WERI-Rb-1 (cell line): Measurements from ENCODE around the gene RNF214.

Experiments used
- DNase-seq: peaks from one replicate; pipeline ENCODE4 v3.0.0-alpha.2; 2020
- H3K27ac ChIP-seq: fragments of 250-450 bp; sonication (Bioruptor Pico); 2 replicates; pipeline ENCODE4 v1.5.1; 2020; ENCODE audit warnings: mild to moderate bottlenecking, moderate library complexity
- H3K27me3 ChIP-seq: fragments of 250-450 bp; sonication (Bioruptor Pico); 2 replicates; pipeline ENCODE4 v1.5.1; 2021; ENCODE audit warnings: mild to moderate bottlenecking, low read depth, moderate library complexity; ENCODE audit not compliant: insufficient read depth, severe bottlenecking
- H3K36me3 ChIP-seq: fragments of 250-450 bp; sonication (Bioruptor Pico); 2 replicates; pipeline ENCODE4 v1.5.1; 2020; ENCODE audit warnings: mild to moderate bottlenecking, moderate library complexity
- H3K4me3 ChIP-seq: 2 replicates; pipeline ENCODE4 v1.5.1; 2011; ENCODE audit warnings: low read depth, mild to moderate bottlenecking, control low read depth, low read length
- H3K9me3 ChIP-seq: fragments of 250-450 bp; sonication (Bioruptor Pico); 2 replicates; pipeline ENCODE4 v1.5.1; 2021; ENCODE audit warnings: mild to moderate bottlenecking, moderate library complexity; ENCODE audit not compliant: severe bottlenecking
- CTCF ChIP-seq: IDR thresholded peaks from 2 replicates; pipeline ENCODE4 v1.5.1; 2011; ENCODE audit warnings: low read depth, mild to moderate bottlenecking, control low read depth, inconsistent platforms, low read length

RNF214 gene

GRCh38 chr11:117191680-117192400 is 40.6 kb upstream of the RNF214 start:
- DNase-seq: no peak
- Histone ChIP-seq H3K9me3 (no peaks in the 10 kb centered on the region), H3K4me3 (no peak overlapping the region), H3K27me3 (no peaks in the 10 kb centered on the region), H3K27ac (no peak overlapping the region), H3K36me3 (peaks cover 36% of the 10 kb centered on the region)
- TF ChIP-seq CTCF: no peak

GRCh38 chr11:117192401-117192875 is 40.0 kb upstream of the RNF214 start:
- Histone ChIP-seq H3K9me3 (no peaks in the 10 kb centered on the region), H3K36me3 (peaks cover 34% of the 10 kb centered on the region), H3K27me3 (no peaks in the 10 kb centered on the region), H3K4me3 (no peak overlapping the region), H3K27ac (no peak overlapping the region)
- no peak for DNase-seq
- TF ChIP-seq CTCF: no peak

DNA sequence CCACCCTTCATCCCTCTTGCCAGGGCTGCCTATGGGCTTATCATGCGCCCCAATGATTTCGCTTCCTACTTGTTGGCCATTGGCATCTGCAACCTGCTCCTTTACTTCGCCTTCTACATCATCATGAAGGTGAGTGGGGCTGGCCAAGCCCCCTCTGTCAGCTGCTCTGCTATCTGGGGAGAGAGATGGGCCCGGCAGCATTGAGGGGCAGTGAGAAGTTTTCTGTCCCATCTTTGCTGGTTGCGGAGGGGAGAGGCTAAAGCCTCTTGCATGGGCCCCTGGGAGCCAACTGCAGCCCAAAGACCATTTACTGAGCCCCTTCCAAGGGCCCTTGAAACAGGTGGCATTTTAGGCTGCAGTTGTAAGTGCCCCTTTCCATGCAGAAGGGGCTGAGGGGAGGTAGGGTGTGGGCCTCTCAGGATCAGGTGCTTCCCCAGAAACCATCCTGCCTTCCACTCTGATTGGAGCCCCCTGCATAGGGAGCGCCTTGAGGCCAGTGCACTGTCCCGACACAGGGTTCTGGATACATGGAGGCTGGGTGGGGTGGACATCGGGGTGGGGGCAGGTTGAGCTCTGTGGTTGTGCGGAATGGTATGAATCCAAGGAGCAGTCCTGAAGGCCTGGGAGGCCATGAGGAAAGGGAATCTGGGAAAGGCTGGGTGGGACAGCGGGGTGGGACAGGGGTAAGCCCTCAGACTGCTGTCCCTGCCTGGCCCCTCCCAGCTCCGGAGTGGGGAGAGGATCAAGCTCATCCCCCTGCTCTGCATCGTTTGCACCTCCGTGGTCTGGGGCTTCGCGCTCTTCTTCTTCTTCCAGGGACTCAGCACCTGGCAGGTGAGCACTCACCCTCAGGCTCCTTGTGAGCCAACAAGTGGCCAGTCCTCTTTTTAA is 39.1 kb upstream of the RNF214 start:
- DNase-seq: no peak
- Histone ChIP-seq H3K4me3 (no peak overlapping the region), H3K27ac (no peak overlapping the region), H3K27me3 (no peaks in the 10 kb centered on the region), H3K36me3 (peaks cover 31% of the 10 kb centered on the region), H3K9me3 (no peaks in the 10 kb centered on the region)
- TF ChIP-seq CTCF: no peak

GRCh38 chr11:117194267-117194666 is 38.2 kb upstream of the RNF214 start:
- DNase-seq: no peak
- no peak for TF ChIP-seq CTCF
- no peak overlapping the region for H3K4me3 ChIP-seq
- H3K36me3 ChIP-seq: peaks cover 24% of the 10 kb centered on the region
- no peaks in the 10 kb centered on the region for H3K27me3 ChIP-seq
- no peaks in the 10 kb centered on the region for H3K9me3 ChIP-seq
- H3K27ac ChIP-seq: no peak overlapping the region

- Histone ChIP-seq H3K27me3 (no peaks in the 10 kb centered on the region), H3K27ac (no peak overlapping the region), H3K36me3 (peaks cover 17% of the 10 kb centered on the region), H3K9me3 (no peaks in the 10 kb centered on the region), H3K4me3 (no peak overlapping the region)
- DNase-seq: no peak
- no peak for TF ChIP-seq CTCF
Measured at GRCh38 chr11:117195258-117195657, 37.2 kb upstream of the RNF214 start.
